HL-60/S4 treated with phorbol 12-myristate 13-acetate at 8.2 ng/mL for 4 days and 3 days (cell line): Measurements from ENCODE around the gene MAFF.
"Not testable (repeated sequence)": the region's sequence is repeated elsewhere in the genome, so short reads cannot be mapped to it uniquely, and the experiment has no call there.

ENCODE experiments used
- in situ Hi-C: fragments of 300-500 bp; cut with MboI; formaldehyde crosslinking; loops from 2 replicates; pipeline ENCODE4 v1.15.0; 2022; ENCODE audit warnings: low sequenced_read_pairs

The MAFF gene

GRCh38 chr22:38177044-38177443 lies 24.8 kb upstream of the MAFF start:
- in situ Hi-C loops = no loop called here

- in situ Hi-C loops = not testable (repeated sequence)
Observed at GRCh38 chr22:38177571-38177925, 24.2 kb upstream of the MAFF start.

- in situ Hi-C loops = no loop called here
Observed at GRCh38 chr22:38177926-38178604, 23.7 kb upstream of the MAFF start.

GRCh38 chr22:38178605-38178937 lies 23.2 kb upstream of the MAFF start:
- in situ Hi-C loops = not testable (repeated sequence)

- in situ Hi-C loops = no loop called here
Observed at GRCh38 chr22:38180841-38181452, 20.8 kb upstream of the MAFF start.

- in situ Hi-C loops = no loop called here
Observed at GRCh38 chr22:38181453-38182200, 20.2 kb upstream of the MAFF start, which contains the start of gene PLA2G6. Gene PLA2G6, minus strand, starts transcription at chr22:38181830. Its CDS starts 12,404 bp downstream, at chr22:38169426.

GRCh38 chr22:38184788-38185187 lies 17.0 kb upstream of the MAFF start:
- in situ Hi-C loops = no loop called here

- in situ Hi-C loops = no loop called here
Observed at GRCh38 chr22:38186429-38186828, 15.4 kb upstream of the MAFF start.

- in situ Hi-C loops = no loop called here
Observed at GRCh38 chr22:38187413-38188212, 14.2 kb upstream of the MAFF start.

- in situ Hi-C loops = no loop called here
Observed at GRCh38 chr22:38189104-38189503, 12.7 kb upstream of the MAFF start.

- in situ Hi-C loops = no loop called here
Observed at GRCh38 chr22:38190581-38190980, 11.2 kb upstream of the MAFF start.

- in situ Hi-C loops = no loop called here
Observed at GRCh38 chr22:38191055-38191454, 10.7 kb upstream of the MAFF start.

GRCh38 chr22:38191731-38192474 lies 9.9 kb upstream of the MAFF start:
- in situ Hi-C loops = no loop called here

- in situ Hi-C loops = no loop called here
Observed at GRCh38 chr22:38192475-38192863, 9.3 kb upstream of the MAFF start.

GRCh38 chr22:38193580-38193979 lies 8.2 kb upstream of the MAFF start:
- in situ Hi-C loops = no loop called here

- in situ Hi-C loops = no loop called here
Observed at GRCh38 chr22:38196791-38197419, 4.9 kb upstream of the MAFF start.

- in situ Hi-C loops = no loop called here
Observed at GRCh38 chr22:38199826-38200559, 1.8 kb upstream of the MAFF start.

- in situ Hi-C loops = no loop called here
Observed at GRCh38 chr22:38201371-38201710, 453 bp upstream of the MAFF start.

GRCh38 chr22:38202437-38203089 lies 769 bp downstream of the MAFF start:
- in situ Hi-C loops = no loop called here
